Esophagus muscularis mucosa (tissue), 3 donors: ENCODE results near the gene SGIP1.

Experiments used
- CTCF ChIP-seq, 3 experiments: fragments of 200-600 bp in 2 of 3; fragments of 450-650 bp in 1 of 3; sonication (generic) in 2 of 3; IDR thresholded peaks; one replicate each; pipeline ENCODE4 v1.5.1; 2017 to 2019; ENCODE audit warnings: antibody characterized with exemption in 3 of 3, mild to moderate bottlenecking in 2 of 3, moderate library complexity in 1 of 3
- POLR2A ChIP-seq: fragments of 450-650 bp; IDR thresholded peaks from one replicate; pipeline ENCODE4 v1.6.1; 2017; ENCODE audit warnings: antibody characterized with exemption, moderate library complexity, mild to moderate bottlenecking, low read depth
- POLR2AphosphoS5 ChIP-seq, 2 donors: sonication (generic); formaldehyde crosslinking; IDR thresholded peaks; one replicate each; pipeline ENCODE4 v1.6.1; 2017; ENCODE audit warnings: antibody characterized with exemption in 2 of 2

DNA sequence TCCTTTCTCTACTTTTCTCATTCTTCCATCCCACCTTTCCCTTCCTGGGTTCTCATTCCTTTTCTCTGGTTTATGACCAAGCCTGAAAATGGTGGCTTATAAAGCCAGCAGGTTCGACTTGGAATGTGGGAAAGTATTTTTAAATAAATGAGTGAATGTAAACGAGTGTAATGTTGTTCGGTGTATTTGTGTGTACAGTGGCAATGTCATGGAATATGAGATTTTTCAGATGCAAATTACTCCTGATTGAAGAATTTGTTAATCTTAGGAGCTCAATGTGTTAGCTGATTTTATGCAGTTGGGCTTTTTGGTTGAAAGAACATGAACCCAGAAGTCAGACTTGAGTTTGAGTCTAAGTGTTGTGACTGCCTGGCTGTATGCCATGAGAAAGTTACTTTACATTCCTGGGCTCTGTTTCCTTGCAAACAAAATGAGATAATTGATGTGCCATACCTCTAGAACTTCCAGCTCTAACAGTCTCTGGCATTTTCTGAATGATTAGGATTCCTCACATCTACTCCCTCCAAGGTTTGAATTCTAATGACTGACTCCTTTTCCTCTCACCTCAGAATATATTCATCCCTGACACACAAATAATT, 6.6 kb downstream of the SGIP1 start:
- TF ChIP-seq POLR2A = no peak
- no peak for TF ChIP-seq CTCF (IDR thresholded peaks at IDR 0.05)
- no peak for TF ChIP-seq POLR2AphosphoS5 (IDR thresholded peaks at IDR 0.05)
